MCF 10A (cell line): ENCODE results near the gene PLA2G2C. TPM values are rescaled to one million over a fixed set of nuclear protein-coding genes. Genes with fewer than 3 reads are reported as not detected.

Source experiments
- BruUV-seq: library from RNA; stranded (reverse); fragments of 400-500 nt; replicated peaks from 2 replicates; lab custom pipeline; 2021; lab: Mats Ljungman, UMichigan
- CTCF ChIA-PET: fragments of 300-600 bp; sonication (Branson Sonifier 250); formaldehyde crosslinking; extraction: SDS; loops from one replicate; lab custom pipeline; 2021; ENCODE audit warnings: antibody characterized with exemption, inconsistent platforms; lab: Yijun Ruan, JAX
- POLR2A ChIA-PET: fragments of 300-600, 350-650 bp; sonication (Branson Sonifier 250); formaldehyde crosslinking; extraction: SDS; loops from one replicate; lab custom pipeline; 2020; ENCODE audit warnings: antibody characterized with exemption, inconsistent platforms; lab: Yijun Ruan, JAX
- DNase-seq: peaks from one replicate; pipeline ENCODE4 v3.0.0-alpha.2; 2018; ENCODE audit not compliant: unreplicated experiment
- H3K27ac Mint-ChIP-seq: one replicate; pipeline ENCODE4 v1.8.0; 2022; ENCODE audit warnings: mild to moderate bottlenecking, low read depth, mixed read lengths; ENCODE audit not compliant: unreplicated experiment
- H3K27me3 Mint-ChIP-seq: one replicate; pipeline ENCODE4 v1.8.0; 2022; ENCODE audit warnings: mixed read lengths; ENCODE audit not compliant: insufficient read depth, unreplicated experiment
- H3K36me3 Mint-ChIP-seq: one replicate; pipeline ENCODE4 v1.8.0; 2022; ENCODE audit warnings: mild to moderate bottlenecking, moderate library complexity, mixed read lengths; ENCODE audit not compliant: insufficient read depth, unreplicated experiment
- H3K4me1 Mint-ChIP-seq: one replicate; pipeline ENCODE4 v1.8.0; 2022; ENCODE audit warnings: mixed read lengths; ENCODE audit not compliant: insufficient read depth, unreplicated experiment
- H3K4me3 Mint-ChIP-seq: one replicate; pipeline ENCODE4 v1.8.0; 2022; ENCODE audit warnings: mild to moderate bottlenecking, moderate library complexity, mixed read lengths; ENCODE audit not compliant: unreplicated experiment
- H3K9me3 Mint-ChIP-seq: one replicate; pipeline ENCODE4 v1.8.0; 2022; ENCODE audit warnings: mixed read lengths; ENCODE audit not compliant: unreplicated experiment
- CTCF ChIP-seq: fragments of 200-600 bp; IDR thresholded peaks from one replicate; pipeline ENCODE4 v1.8.0; 2022; ENCODE audit warnings: antibody characterized with exemption, mild to moderate bottlenecking; ENCODE audit not compliant: unreplicated experiment
- intact Hi-C: fragments of 100-400 bp; cut with micrococcal nuclease; formaldehyde crosslinking; loops from 2 replicates; pipeline ENCODE4 v1.14.1; 2022
- total RNA-seq: library from RNA; stranded (reverse); gene quantifications from 2 replicates; pipeline ENCODE4 v1.2.3, GENCODE V29; 2022

PLA2G2C gene
- total RNA-seq, 1 experiment from 2014 or later: not detected

- Mint-ChIP-seq H3K27me3 (no peaks in the 10 kb centered on the region), H3K4me3 (no peak overlapping the region), H3K27ac (no peak overlapping the region), H3K9me3 (peaks cover 13% of the 10 kb centered on the region), H3K36me3 (no peaks in the 10 kb centered on the region), H3K4me1 (peaks cover 7% of the 10 kb centered on the region)
- no TSS peak for BruUV-seq
- intact Hi-C loops: no loop called here
- DNase-seq: no peak
- POLR2A ChIA-PET: interaction anchor here (0.6 to 1.7 kb wide), 4 partner anchors 15 to 969 kb away, joined by 3 to 5 read pairs (median 4); no protein-coding TSS in a partner anchor
- CTCF ChIA-PET: interaction anchor here (0.6 to 3.1 kb wide), 10 partner anchors 8 to 518 kb away, joined by 3 to 11 read pairs (median 4); no protein-coding TSS in a partner anchor
- no peak for TF ChIP-seq CTCF
Observed at GRCh38 chr1:20179371-20180128, 6.8 kb downstream of the PLA2G2C start.

- Mint-ChIP-seq H3K27me3 (no peaks in the 10 kb centered on the region), H3K4me3 (no peak overlapping the region), H3K27ac (no peak overlapping the region), H3K36me3 (no peaks in the 10 kb centered on the region), H3K4me1 (peaks cover 6% of the 10 kb centered on the region), H3K9me3 (peaks cover 13% of the 10 kb centered on the region)
- DNase-seq: no peak
- ChIA-PET CTCF (interaction anchor here (0.5 to 3.1 kb wide), 8 partner anchors 12 to 679 kb away, joined by 3 to 11 read pairs (median 4); no protein-coding TSS in a partner anchor), POLR2A (interaction anchor here (0.6 to 1.7 kb wide), 3 partner anchors 16 to 968 kb away, joined by 3 to 5 read pairs (median 5); no protein-coding TSS in a partner anchor)
- BruUV-seq: no TSS peak
- intact Hi-C loops: no loop called here
- TF ChIP-seq CTCF: no peak
Observed at GRCh38 chr1:20178634-20179370, 7.5 kb downstream of the PLA2G2C start.

GRCh38 chr1:20174937-20175666, 11.2 kb downstream of the PLA2G2C start:
- Mint-ChIP-seq H3K4me1 (no peaks in the 10 kb centered on the region), H3K36me3 (no peaks in the 10 kb centered on the region), H3K27ac (no peak overlapping the region), H3K9me3 (peaks cover 10% of the 10 kb centered on the region), H3K27me3 (no peaks in the 10 kb centered on the region), H3K4me3 (no peak overlapping the region)
- no peak for TF ChIP-seq CTCF
- intact Hi-C loops: no loop called here
- ChIA-PET POLR2A (interaction anchor here (0.7 to 0.9 kb wide), 2 partner anchors 9 to 428 kb away, joined by 3 read pairs; no protein-coding TSS in a partner anchor), CTCF (no interaction called here)
- DNase-seq: no peak
- no TSS peak for BruUV-seq
